HepG2 (cell line): ENCODE data around the gene P4HB. TPM values are rescaled to one million over a fixed set of nuclear protein-coding genes. Genes with fewer than 3 reads are reported as not detected.

Experiments
- BCL6 ChIP-seq: IDR thresholded peaks from 2 replicates; pipeline ENCODE4 v1.6.1; 2016; ENCODE audit warnings: missing genetic modification reagents, missing compliant biosample characterization
- E2F5 ChIP-seq: sonication (generic); formaldehyde crosslinking; conservative IDR thresholded peaks from 2 replicates; pipeline ENCODE4 v1.4.0; 2020; ENCODE audit warnings: missing genetic modification reagents
- IRX3 ChIP-seq: sonication (generic); formaldehyde crosslinking; IDR thresholded peaks from 2 replicates; pipeline ENCODE4 v1.8.1; 2023; ENCODE audit warnings: mild to moderate bottlenecking, low read depth, missing genetic modification reagents, borderline replicate concordance
- RBM22 ChIP-seq: fragments of 200-400 bp; formaldehyde crosslinking; optimal IDR thresholded peaks from 2 replicates; pipeline ENCODE3; 2017; ENCODE audit warnings: mild to moderate bottlenecking, low read length, moderate library complexity
- RFX1 ChIP-seq: fragments of 450-650 bp; IDR thresholded peaks from 2 replicates; pipeline ENCODE4 v1.6.1; 2017
- SRSF1 ChIP-seq: fragments of 200-400 bp; formaldehyde crosslinking; optimal IDR thresholded peaks from 2 replicates; pipeline ENCODE3; 2017; ENCODE audit warnings: mild to moderate bottlenecking, low read depth, low read length, moderate library complexity
- TP53 ChIP-seq: sonication (generic); formaldehyde crosslinking; conservative IDR thresholded peaks from 2 replicates; pipeline ENCODE4 v1.4.0; 2020; ENCODE audit warnings: missing genetic modification reagents
- ZBTB26 ChIP-seq: IDR thresholded peaks from 2 replicates; pipeline ENCODE4 v1.6.1; 2016; ENCODE audit warnings: missing compliant biosample characterization, missing genetic modification reagents, borderline replicate concordance
- ZBTB4 ChIP-seq: sonication (generic); formaldehyde crosslinking; IDR thresholded peaks from 2 replicates; pipeline ENCODE4 v1.4.0; 2020; ENCODE audit warnings: missing genetic modification reagents, mild to moderate bottlenecking, borderline replicate concordance
- ZNF160 ChIP-seq: sonication (generic); formaldehyde crosslinking; IDR thresholded peaks from 2 replicates; pipeline ENCODE4 v1.8.0; 2022; ENCODE audit warnings: mild to moderate bottlenecking, inconsistent platforms, missing genetic modification reagents
- ZNF232 ChIP-seq: sonication (generic); formaldehyde crosslinking; IDR thresholded peaks from 2 replicates; pipeline ENCODE4 v1.4.0; 2020; ENCODE audit warnings: missing genetic modification reagents, borderline replicate concordance
- ZNF451 ChIP-seq: sonication (generic); formaldehyde crosslinking; IDR thresholded peaks from 2 replicates; pipeline ENCODE4 v1.5.0; 2020; ENCODE audit warnings: mild to moderate bottlenecking, missing genetic modification reagents
- ZNF788 ChIP-seq: sonication (generic); formaldehyde crosslinking; IDR thresholded peaks from 2 replicates; pipeline ENCODE4 v1.5.0; 2020; ENCODE audit warnings: mild to moderate bottlenecking, missing genetic modification reagents, borderline replicate concordance
- polyA plus RNA-seq, 8 experiments: library from polyadenylated mRNA; depleted of rRNA in 3 of 8; stranded (reverse) in 7 of 8; unstranded in 1 of 8; fragments of >200 nt; fragmentation: Illumina TruSeq in 4 of 8; extraction: Trizol in 4 of 8; gene quantifications; 2 replicates each; pipeline versions ENCODE4 v1.2.1 to v1.2.3, GENCODE V29; 2011 to 2016; ENCODE audit warnings: low read depth in 4 of 8, missing spikeins in 1 of 8, mixed read lengths in 1 of 8; ENCODE audit not compliant: insufficient read depth in 1 of 8
- total RNA-seq, 5 experiments: library from RNA; depleted of rRNA; stranded (reverse); fragments of >200 nt; fragmentation: Illumina TruSeq; extraction: Trizol; gene quantifications; 2 replicates each; pipeline ENCODE4 v1.2.3, GENCODE V29; 2016; ENCODE audit warnings: low read depth in 1 of 5
- TF ChIP-seq, protein P1 (sequence below): sonication (generic); formaldehyde crosslinking; conservative IDR thresholded peaks from 2 replicates; pipeline ENCODE4 v1.4.0; 2020; ENCODE audit warnings: missing genetic modification reagents
- TF ChIP-seq, protein P2 (sequence below): sonication (generic); formaldehyde crosslinking; IDR thresholded peaks from 2 replicates; pipeline ENCODE4 v1.8.0; 2022; ENCODE audit warnings: missing genetic modification reagents, low read depth, mild to moderate bottlenecking, borderline replicate concordance

Gene P4HB
- total and polyA plus RNA-seq, 2 of the 13 experiments (the other 11 are each of a cell fraction or from before 2014, with no cell fraction given): 185 to 782 TPM

GRCh38 chr17:81871387-81872230, 11.3 kb upstream of the P4HB start (continued):
- TF ChIP-seq, protein P1, sequence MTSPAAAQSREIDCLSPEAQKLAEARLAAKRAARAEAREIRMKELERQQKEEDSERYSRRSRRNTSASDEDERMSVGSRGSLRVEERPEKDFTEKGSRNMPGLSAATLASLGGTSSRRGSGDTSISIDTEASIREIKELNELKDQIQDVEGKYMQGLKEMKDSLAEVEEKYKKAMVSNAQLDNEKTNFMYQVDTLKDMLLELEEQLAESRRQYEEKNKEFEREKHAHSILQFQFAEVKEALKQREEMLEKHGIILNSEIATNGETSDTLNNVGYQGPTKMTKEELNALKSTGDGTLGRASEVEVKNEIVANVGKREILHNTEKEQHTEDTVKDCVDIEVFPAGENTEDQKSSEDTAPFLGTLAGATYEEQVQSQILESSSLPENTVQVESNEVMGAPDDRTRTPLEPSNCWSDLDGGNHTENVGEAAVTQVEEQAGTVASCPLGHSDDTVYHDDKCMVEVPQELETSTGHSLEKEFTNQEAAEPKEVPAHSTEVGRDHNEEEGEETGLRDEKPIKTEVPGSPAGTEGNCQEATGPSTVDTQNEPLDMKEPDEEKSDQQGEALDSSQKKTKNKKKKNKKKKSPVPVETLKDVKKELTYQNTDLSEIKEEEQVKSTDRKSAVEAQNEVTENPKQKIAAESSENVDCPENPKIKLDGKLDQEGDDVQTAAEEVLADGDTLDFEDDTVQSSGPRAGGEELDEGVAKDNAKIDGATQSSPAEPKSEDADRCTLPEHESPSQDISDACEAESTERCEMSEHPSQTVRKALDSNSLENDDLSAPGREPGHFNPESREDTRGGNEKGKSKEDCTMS (CRISPR knock-in tag): no peak
- TF ChIP-seq IRX3 (CRISPR knock-in tag): peak; percentile 91; the same call in 1 of the 2 replicates
- no peak for TF ChIP-seq SRSF1
- TF ChIP-seq ZNF160 (CRISPR knock-in tag): peak; percentile 95
- TF ChIP-seq ZBTB4 (CRISPR knock-in tag): peak; percentile 98
- TF ChIP-seq, protein P2, sequence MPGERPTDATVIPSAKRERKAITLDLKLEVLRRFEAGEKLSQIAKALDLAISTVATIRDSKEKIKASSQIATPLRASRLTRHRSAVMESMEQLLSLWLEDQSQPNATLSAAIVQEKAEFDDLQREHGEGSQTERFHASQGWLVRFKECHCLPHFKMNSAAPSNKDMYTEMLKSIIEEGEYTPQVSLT (CRISPR knock-in tag): no peak; the same call in 1 of the 2 replicates
- TF ChIP-seq ZBTB26 (CRISPR knock-in tag): peak; percentile 65; the same call in 1 of the 2 replicates
- TF ChIP-seq E2F5 (CRISPR knock-in tag): peak; percentile 62
- TF ChIP-seq ZNF451: peak; percentile 98
- TF ChIP-seq ZNF232: peak; percentile 39
- peak; percentile 96 for TF ChIP-seq ZNF788 (CRISPR knock-in tag)
- no peak; the same call in 1 of the 2 replicates for TF ChIP-seq TP53 (CRISPR knock-in tag)
- TF ChIP-seq RBM22: peak; percentile 78
- no peak for TF ChIP-seq RFX1
- TF ChIP-seq BCL6: peak; percentile 36; the same call in 1 of the 2 replicates
